ENCODE data around the gene CKAP2L. TPM values are rescaled to one million over a fixed set of nuclear protein-coding genes. Genes with fewer than 3 reads are reported as not detected.

The CKAP2L gene
- polyA plus RNA-seq, 1 donor from 2014 or later, result 0.78 TPM

DNA sequence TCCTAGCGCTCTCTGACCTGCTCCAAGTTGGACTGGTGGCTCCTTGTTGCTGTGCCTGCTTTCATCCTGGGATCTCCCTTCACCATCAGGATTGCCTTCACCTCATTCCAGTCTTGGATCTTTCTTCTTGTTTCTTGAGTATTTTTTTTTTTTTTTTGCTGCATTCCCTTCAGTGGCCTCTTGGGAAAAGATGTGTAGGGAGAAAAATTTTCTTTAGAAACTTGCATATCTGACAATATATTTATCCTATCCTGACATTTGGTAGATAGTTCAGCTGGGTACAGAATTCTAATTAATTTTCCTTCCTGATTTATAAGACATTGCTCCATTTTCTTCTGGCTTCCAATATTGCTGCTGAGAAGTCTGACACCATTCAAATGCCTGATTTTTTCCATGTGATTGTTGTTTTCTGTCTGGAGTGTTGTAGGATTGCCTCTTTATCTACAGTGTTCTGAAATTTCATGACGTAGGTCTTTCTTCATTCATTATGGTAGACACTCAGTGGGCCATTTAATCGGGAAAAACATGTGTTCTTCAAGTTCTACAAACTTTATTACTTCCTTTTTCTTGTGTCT is 42.9 kb upstream of the CKAP2L start:
- H3K27me3 ChIP-seq (ENCODE audit: insufficient read depth, low read depth, low read length), result no peaks in the 10 kb centered on the region
- H3K9me2 ChIP-seq (ENCODE audit: insufficient read depth, low read length), result no peaks in the 10 kb centered on the region
- no peaks in the 10 kb centered on the region for H3K9me3 ChIP-seq (ENCODE audit: low read length)
- H3K9ac ChIP-seq (ENCODE audit: low read length), result no peak overlapping the region
- no peaks in the 10 kb centered on the region for H3K79me2 ChIP-seq (replicated peaks; ENCODE audit: insufficient read depth, low read length)
- H3F3A ChIP-seq (ENCODE audit: insufficient read depth, low read length, poor library complexity, severe bottlenecking), result no peaks in the 10 kb centered on the region
- no peak for TF ChIP-seq SMC3 (conservative IDR thresholded peaks at IDR 0.05; ENCODE audit: poor library complexity)
- no peak for TF ChIP-seq MXI1 (conservative IDR thresholded peaks at IDR 0.05; ENCODE audit: poor library complexity, severe bottlenecking)
- no peak for TF ChIP-seq EP300 (conservative IDR thresholded peaks at IDR 0.05; ENCODE audit: poor library complexity, severe bottlenecking)
- TF ChIP-seq POLR2AphosphoS5 (IDR thresholded peaks at IDR 0.05), result no peak
- TF ChIP-seq RAD21 (conservative IDR thresholded peaks at IDR 0.05), result no peak
- TF ChIP-seq, protein P1, sequence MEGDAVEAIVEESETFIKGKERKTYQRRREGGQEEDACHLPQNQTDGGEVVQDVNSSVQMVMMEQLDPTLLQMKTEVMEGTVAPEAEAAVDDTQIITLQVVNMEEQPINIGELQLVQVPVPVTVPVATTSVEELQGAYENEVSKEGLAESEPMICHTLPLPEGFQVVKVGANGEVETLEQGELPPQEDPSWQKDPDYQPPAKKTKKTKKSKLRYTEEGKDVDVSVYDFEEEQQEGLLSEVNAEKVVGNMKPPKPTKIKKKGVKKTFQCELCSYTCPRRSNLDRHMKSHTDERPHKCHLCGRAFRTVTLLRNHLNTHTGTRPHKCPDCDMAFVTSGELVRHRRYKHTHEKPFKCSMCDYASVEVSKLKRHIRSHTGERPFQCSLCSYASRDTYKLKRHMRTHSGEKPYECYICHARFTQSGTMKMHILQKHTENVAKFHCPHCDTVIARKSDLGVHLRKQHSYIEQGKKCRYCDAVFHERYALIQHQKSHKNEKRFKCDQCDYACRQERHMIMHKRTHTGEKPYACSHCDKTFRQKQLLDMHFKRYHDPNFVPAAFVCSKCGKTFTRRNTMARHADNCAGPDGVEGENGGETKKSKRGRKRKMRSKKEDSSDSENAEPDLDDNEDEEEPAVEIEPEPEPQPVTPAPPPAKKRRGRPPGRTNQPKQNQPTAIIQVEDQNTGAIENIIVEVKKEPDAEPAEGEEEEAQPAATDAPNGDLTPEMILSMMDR (IDR thresholded peaks at IDR 0.05; ENCODE audit: poor library complexity, severe bottlenecking), result no peak
- TF ChIP-seq EZH2 (IDR thresholded peaks at IDR 0.05; ENCODE audit: borderline replicate concordance, insufficient read depth, low read length, poor library complexity, severe bottlenecking), result no peak
- no peak for TF ChIP-seq TAF1 (IDR thresholded peaks at IDR 0.05; ENCODE audit: low read depth)
- TF ChIP-seq, protein P2, sequence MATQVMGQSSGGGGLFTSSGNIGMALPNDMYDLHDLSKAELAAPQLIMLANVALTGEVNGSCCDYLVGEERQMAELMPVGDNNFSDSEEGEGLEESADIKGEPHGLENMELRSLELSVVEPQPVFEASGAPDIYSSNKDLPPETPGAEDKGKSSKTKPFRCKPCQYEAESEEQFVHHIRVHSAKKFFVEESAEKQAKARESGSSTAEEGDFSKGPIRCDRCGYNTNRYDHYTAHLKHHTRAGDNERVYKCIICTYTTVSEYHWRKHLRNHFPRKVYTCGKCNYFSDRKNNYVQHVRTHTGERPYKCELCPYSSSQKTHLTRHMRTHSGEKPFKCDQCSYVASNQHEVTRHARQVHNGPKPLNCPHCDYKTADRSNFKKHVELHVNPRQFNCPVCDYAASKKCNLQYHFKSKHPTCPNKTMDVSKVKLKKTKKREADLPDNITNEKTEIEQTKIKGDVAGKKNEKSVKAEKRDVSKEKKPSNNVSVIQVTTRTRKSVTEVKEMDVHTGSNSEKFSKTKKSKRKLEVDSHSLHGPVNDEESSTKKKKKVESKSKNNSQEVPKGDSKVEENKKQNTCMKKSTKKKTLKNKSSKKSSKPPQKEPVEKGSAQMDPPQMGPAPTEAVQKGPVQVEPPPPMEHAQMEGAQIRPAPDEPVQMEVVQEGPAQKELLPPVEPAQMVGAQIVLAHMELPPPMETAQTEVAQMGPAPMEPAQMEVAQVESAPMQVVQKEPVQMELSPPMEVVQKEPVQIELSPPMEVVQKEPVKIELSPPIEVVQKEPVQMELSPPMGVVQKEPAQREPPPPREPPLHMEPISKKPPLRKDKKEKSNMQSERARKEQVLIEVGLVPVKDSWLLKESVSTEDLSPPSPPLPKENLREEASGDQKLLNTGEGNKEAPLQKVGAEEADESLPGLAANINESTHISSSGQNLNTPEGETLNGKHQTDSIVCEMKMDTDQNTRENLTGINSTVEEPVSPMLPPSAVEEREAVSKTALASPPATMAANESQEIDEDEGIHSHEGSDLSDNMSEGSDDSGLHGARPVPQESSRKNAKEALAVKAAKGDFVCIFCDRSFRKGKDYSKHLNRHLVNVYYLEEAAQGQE (IDR thresholded peaks at IDR 0.05; ENCODE audit: borderline replicate concordance), result no peak
- no peak overlapping the region for H3K27ac ChIP-seq (ENCODE audit: low read length)
- no peaks in the 10 kb centered on the region for H4K20me1 ChIP-seq (ENCODE audit: insufficient read depth)
- H3K36me3 ChIP-seq (ENCODE audit: insufficient read depth, low read length), result no peaks in the 10 kb centered on the region
- H3K4me2 ChIP-seq (ENCODE audit: low read length), result no peak overlapping the region
- no peak overlapping the region for H2AFZ ChIP-seq (ENCODE audit: low read depth, low read length)
- H3K4me3 ChIP-seq (ENCODE audit: low read length), result no peak overlapping the region

DNA sequence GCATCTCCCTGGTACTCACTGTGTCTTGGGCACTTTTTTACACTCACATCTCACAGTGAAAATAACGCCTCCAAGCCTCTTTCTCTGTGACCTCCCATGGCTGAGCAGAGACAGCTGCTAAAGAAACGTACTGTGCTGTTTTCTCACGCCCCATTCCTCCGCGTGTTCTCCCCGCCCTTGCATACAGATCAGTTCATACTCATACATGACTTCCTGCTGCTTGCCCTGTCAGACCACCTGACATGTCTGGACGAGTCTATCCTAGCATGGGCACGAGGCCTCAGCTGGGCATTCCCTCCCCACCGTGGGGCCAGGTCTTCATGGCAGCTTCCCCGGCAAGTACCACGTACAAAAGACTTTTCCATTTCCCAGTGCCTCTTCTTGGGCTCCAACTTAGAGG is 41.1 kb upstream of the CKAP2L start:
- H3K4me2 ChIP-seq (ENCODE audit: low read length), result no peak overlapping the region
- no peaks in the 10 kb centered on the region for H3F3A ChIP-seq (ENCODE audit: insufficient read depth, low read length, poor library complexity, severe bottlenecking)
- no peaks in the 10 kb centered on the region for H3K9me3 ChIP-seq (ENCODE audit: low read length)
- H4K20me1 ChIP-seq (ENCODE audit: insufficient read depth), result no peaks in the 10 kb centered on the region
- H3K9me2 ChIP-seq (ENCODE audit: insufficient read depth, low read length), result no peaks in the 10 kb centered on the region
- no peaks in the 10 kb centered on the region for H3K79me2 ChIP-seq (replicated peaks; ENCODE audit: insufficient read depth, low read length)
- no peak overlapping the region for H2AFZ ChIP-seq (ENCODE audit: low read depth, low read length)
- TF ChIP-seq, protein P1 (IDR thresholded peaks at IDR 0.05; ENCODE audit: poor library complexity, severe bottlenecking), result no peak
- TF ChIP-seq POLR2AphosphoS5 (IDR thresholded peaks at IDR 0.05) (no peak), TAF1 (IDR thresholded peaks at IDR 0.05; ENCODE audit: low read depth) (no peak), SMC3 (conservative IDR thresholded peaks at IDR 0.05; ENCODE audit: poor library complexity) (no peak), EZH2 (IDR thresholded peaks at IDR 0.05; ENCODE audit: borderline replicate concordance, insufficient read depth, low read length, poor library complexity, severe bottlenecking) (no peak), EP300 (conservative IDR thresholded peaks at IDR 0.05; ENCODE audit: poor library complexity, severe bottlenecking) (no peak), MXI1 (conservative IDR thresholded peaks at IDR 0.05; ENCODE audit: poor library complexity, severe bottlenecking) (no peak), RAD21 (conservative IDR thresholded peaks at IDR 0.05) (no peak)
- TF ChIP-seq, protein P2 (IDR thresholded peaks at IDR 0.05; ENCODE audit: borderline replicate concordance), result no peak
- no peak overlapping the region for H3K27ac ChIP-seq (ENCODE audit: low read length)
- no peak overlapping the region for H3K9ac ChIP-seq (ENCODE audit: low read length)
- no peak overlapping the region for H3K4me3 ChIP-seq (ENCODE audit: low read length)
- H3K36me3 ChIP-seq (ENCODE audit: insufficient read depth, low read length), result no peaks in the 10 kb centered on the region
- no peaks in the 10 kb centered on the region for H3K27me3 ChIP-seq (ENCODE audit: insufficient read depth, low read depth, low read length)
